A673 (cell line): ENCODE results near the gene AK5.

Experiments
- CTCF ChIP-seq: fragments of 300-800, 200-600 bp; sonication (generic); conservative IDR thresholded peaks from 2 replicates; pipeline ENCODE4 v1.5.1; 2017; ENCODE audit warnings: low read depth, mild to moderate bottlenecking, antibody characterized with exemption, low read length, moderate library complexity, mixed read lengths
- EZH2 ChIP-seq: fragments of 200-600 bp; sonication (generic); IDR thresholded peaks from 2 replicates; pipeline ENCODE4 v1.6.1; 2017; ENCODE audit warnings: borderline replicate concordance, low read depth, mild to moderate bottlenecking, mixed read lengths, antibody characterized with exemption, low read length; ENCODE audit not compliant: poor library complexity, severe bottlenecking

DNA sequence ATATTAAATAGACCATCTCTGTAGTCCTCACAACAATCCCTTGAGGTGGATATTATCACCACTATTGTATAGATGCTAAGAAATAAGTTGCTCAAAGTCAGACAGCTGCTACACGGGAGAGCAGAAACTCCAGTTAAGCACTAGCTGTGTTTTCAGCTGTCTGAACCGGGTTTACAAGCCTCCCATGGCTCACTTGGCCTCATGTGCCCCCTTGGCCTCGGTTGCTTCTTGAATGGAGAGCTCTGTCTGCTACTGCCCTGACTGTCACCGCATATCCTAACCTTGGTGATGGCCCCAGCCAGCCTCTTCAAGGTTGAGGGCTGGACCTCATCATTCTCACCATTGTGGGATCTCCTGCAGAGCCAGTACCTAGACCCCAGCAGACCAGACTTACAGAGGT is 123.4 kb downstream of the AK5 start:
- TF ChIP-seq CTCF (no peak), EZH2 (no peak)
